MM.1S (cell line): Measurements from ENCODE around the gene PLEKHG5.

Experiments
- EZH2 ChIP-seq: fragments of 300-600 bp; sonication (generic); optimal IDR thresholded peaks from 2 replicates; pipeline ENCODE3; 2017; ENCODE audit warnings: low read depth, mild to moderate bottlenecking, antibody characterized with exemption, low read length, mixed read lengths
- TF ChIP-seq, protein P1 (sequence below): fragments of 300-600 bp; sonication (generic); IDR thresholded peaks from 2 replicates; pipeline ENCODE4 v1.5.1; 2016; ENCODE audit warnings: antibody characterized with exemption, low read length, mixed read lengths

DNA sequence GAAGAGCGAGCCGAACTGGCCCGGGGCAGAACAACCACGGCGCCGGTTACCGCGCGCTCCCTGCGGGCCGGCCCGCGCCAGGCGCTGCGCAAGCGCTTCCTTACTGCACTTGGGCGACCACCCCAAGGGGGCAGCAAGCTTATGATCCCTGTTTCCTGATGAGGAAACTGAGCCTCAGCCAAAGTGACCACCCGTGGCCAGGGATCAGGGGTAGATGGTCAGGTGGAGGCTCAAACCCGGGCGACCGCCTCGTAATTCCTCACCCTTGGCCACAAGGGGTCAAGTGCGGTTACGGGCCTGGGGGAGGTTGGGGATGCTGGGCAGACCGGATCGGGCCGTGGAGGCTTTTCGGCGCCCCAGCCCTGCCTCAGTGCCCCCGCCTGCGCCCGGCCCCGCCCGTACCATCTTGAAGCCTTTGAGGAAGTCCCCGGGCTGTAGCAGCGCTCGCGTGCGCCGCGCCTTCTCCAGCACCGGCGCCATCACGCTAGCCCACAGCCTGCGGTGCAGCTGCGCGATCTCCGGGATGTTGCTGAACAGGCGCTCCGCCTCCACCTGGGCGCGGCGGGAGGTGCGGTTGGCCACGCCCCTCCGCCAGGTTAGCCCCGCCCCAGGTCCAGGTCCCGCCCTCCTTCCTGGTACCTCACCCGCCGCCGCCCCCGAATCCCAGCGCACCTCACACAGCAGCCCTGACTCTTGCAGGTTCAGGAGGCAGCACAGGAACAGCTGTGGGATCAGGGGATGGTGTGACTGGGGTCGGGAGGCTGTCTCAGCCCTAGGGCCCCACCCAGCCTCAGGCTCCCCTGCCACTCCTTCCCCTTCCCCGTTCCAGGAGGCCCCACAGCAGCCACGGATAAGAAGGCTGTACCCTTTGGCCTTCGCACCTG is 20.1 kb downstream of the PLEKHG5 start:
- TF ChIP-seq, protein P1, sequence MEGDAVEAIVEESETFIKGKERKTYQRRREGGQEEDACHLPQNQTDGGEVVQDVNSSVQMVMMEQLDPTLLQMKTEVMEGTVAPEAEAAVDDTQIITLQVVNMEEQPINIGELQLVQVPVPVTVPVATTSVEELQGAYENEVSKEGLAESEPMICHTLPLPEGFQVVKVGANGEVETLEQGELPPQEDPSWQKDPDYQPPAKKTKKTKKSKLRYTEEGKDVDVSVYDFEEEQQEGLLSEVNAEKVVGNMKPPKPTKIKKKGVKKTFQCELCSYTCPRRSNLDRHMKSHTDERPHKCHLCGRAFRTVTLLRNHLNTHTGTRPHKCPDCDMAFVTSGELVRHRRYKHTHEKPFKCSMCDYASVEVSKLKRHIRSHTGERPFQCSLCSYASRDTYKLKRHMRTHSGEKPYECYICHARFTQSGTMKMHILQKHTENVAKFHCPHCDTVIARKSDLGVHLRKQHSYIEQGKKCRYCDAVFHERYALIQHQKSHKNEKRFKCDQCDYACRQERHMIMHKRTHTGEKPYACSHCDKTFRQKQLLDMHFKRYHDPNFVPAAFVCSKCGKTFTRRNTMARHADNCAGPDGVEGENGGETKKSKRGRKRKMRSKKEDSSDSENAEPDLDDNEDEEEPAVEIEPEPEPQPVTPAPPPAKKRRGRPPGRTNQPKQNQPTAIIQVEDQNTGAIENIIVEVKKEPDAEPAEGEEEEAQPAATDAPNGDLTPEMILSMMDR: no peak
- TF ChIP-seq EZH2: no peak
